GM12878 (cell line): ENCODE data around the gene DYDC1. TPM values are rescaled to one million over a fixed set of nuclear protein-coding genes. Genes with fewer than 3 reads are reported as not detected.

Source experiments
- ATAC-seq: fragments of 200-7000 bp; cut with Tn5 transposase; 3 replicates; pipeline ENCODE4 v1.9.1; 2020; ENCODE audit warnings: mild to moderate bottlenecking, moderate library complexity
- BruUV-seq: library from RNA; stranded (reverse); fragments of 400-500 nt; replicated peaks from 2 replicates; lab custom pipeline; 2021; lab: Mats Ljungman, UMichigan
- CTCF ChIA-PET: fragments of 300-600 bp; sonication (Branson Sonifier 250); formaldehyde crosslinking; extraction: SDS; loops from one replicate; lab custom pipeline; 2021; ENCODE audit warnings: inconsistent platforms; lab: Yijun Ruan, JAX
- POLR2A ChIA-PET: fragments of 350-600 bp; formaldehyde crosslinking; extraction: SDS; loops from one replicate; lab custom pipeline; 2021; ENCODE audit warnings: inconsistent platforms; lab: Charles Lee
- RAD21 ChIA-PET: fragments of 300-600 bp; sonication (Branson Sonifier 250); formaldehyde crosslinking; loops from one replicate; lab custom pipeline; 2023; ENCODE audit warnings: antibody characterized with exemption; ENCODE audit not compliant: unreplicated experiment; lab: Charles Lee
- SMC1A ChIA-PET: fragments of 300-600 bp; sonication (Branson Sonifier 250); formaldehyde crosslinking; loops from one replicate; lab custom pipeline; 2023; ENCODE audit not compliant: unreplicated experiment, uncharacterized antibody; lab: Charles Lee
- DNase-seq: peaks from one replicate; pipeline ENCODE4 v3.0.0-alpha.2; 2011; ENCODE audit warnings: low read depth, low spot score
- FAIRE-seq: peaks from 3 replicates; lab custom pipeline; 2011; peaks lifted over from hg19 to GRCh38; lab: Jason Lieb, UNC
- H2AFZ ChIP-seq: 2 replicates; pipeline ENCODE4 v1.6.0; 2011; ENCODE audit warnings: low read depth, low read length, control low read depth; ENCODE audit not compliant: control insufficient read depth
- H3K27ac ChIP-seq: 2 replicates; pipeline ENCODE4 v1.5.1; 2011; ENCODE audit warnings: control low read depth; ENCODE audit not compliant: control insufficient read depth, insufficient read depth
- H3K27me3 ChIP-seq, 2 experiments: replicated peaks in 1 of 2; 2 replicates each; pipeline versions ENCODE4 v1.6.0 to v1.6.1; 2011; ENCODE audit warnings: low read length in 1 of 2; ENCODE audit not compliant: control insufficient read depth in 2 of 2, insufficient read depth in 2 of 2
- H3K36me3 ChIP-seq, 2 experiments: 2 replicates each; pipeline ENCODE4 v1.5.1; 2011; ENCODE audit warnings: low read length in 1 of 2; ENCODE audit not compliant: control insufficient read depth in 2 of 2, insufficient read depth in 2 of 2
- H3K4me1 ChIP-seq: 2 replicates; pipeline ENCODE4 v1.6.1; 2011; ENCODE audit warnings: mild to moderate bottlenecking, low read length, moderate library complexity, mixed read lengths; ENCODE audit not compliant: control insufficient read depth, insufficient read depth
- H3K4me2 ChIP-seq: 2 replicates; pipeline ENCODE4 v1.6.0; 2011; ENCODE audit warnings: control low read depth; ENCODE audit not compliant: control insufficient read depth, insufficient read depth
- H3K4me3 ChIP-seq: fragments of 200-600 bp; sonication (generic); 2 replicates; pipeline ENCODE4 v1.5.1; 2016
- H3K79me2 ChIP-seq: 2 replicates; pipeline ENCODE4 v1.6.0; 2011; ENCODE audit warnings: low read length; ENCODE audit not compliant: control insufficient read depth, insufficient read depth
- H3K9ac ChIP-seq: 2 replicates; pipeline ENCODE4 v1.8.0; 2011; ENCODE audit warnings: low read length, control low read depth, mixed read lengths; ENCODE audit not compliant: control insufficient read depth, insufficient read depth
- H3K9me3 ChIP-seq: replicated peaks from 3 replicates; pipeline ENCODE4 v1.5.1; 2011; ENCODE audit warnings: mild to moderate bottlenecking, low read length; ENCODE audit not compliant: control insufficient read depth, insufficient read depth
- H4K20me1 ChIP-seq: 2 replicates; pipeline ENCODE4 v1.6.0; 2011; ENCODE audit not compliant: control insufficient read depth, insufficient read depth
- ATF2 ChIP-seq: IDR thresholded peaks from 2 replicates; pipeline ENCODE4 v1.6.1; 2012; ENCODE audit warnings: low read length, inconsistent platforms
- CBX5 ChIP-seq: sonication (generic); IDR thresholded peaks from 2 replicates; pipeline ENCODE4 v1.6.1; 2016; ENCODE audit warnings: low read depth, moderate library complexity, mild to moderate bottlenecking, inconsistent platforms
- CHD2 ChIP-seq: IDR thresholded peaks from 2 replicates; pipeline ENCODE4 v1.6.1; 2011; ENCODE audit warnings: low read depth, low read length, improper control_type of control experiment, borderline replicate concordance
- E2F4 ChIP-seq: IDR thresholded peaks from 2 replicates; pipeline ENCODE4 v1.6.1; 2012; ENCODE audit warnings: low read depth, low read length, improper control_type of control experiment
- TBL1XR1 ChIP-seq: IDR thresholded peaks from 2 replicates; pipeline ENCODE4 v1.6.1; 2012; ENCODE audit warnings: low read depth, low read length, improper control_type of control experiment
- WGBS: methylation state at CpG from one replicate; pipeline ENCODE4 v1.1.6; 2016; ENCODE audit warnings: low lambda C conversion rate; ENCODE audit not compliant: insufficient replicate concordance, insufficient coverage; ENCODE audit errors: missing lambda C conversion rate; 5-methylcytosine and 5-hydroxymethylcytosine counted together
- in situ Hi-C: fragments of 300-500 bp; cut with MboI; formaldehyde crosslinking; loops from 9 replicates; pipeline ENCODE4 v1.14.3; 2018; ENCODE audit warnings: mixed read lengths
- intact Hi-C: fragments of 100-400 bp; cut with micrococcal nuclease; formaldehyde crosslinking; loops from one replicate; pipeline ENCODE4 v1.14.2; 2022; ENCODE audit not compliant: unreplicated experiment
- polyA plus RNA-seq, 11 experiments: library from polyadenylated mRNA; depleted of rRNA in 4 of 11; unstranded in 6 of 11; stranded (reverse) in 5 of 11; fragments of >200 nt; fragmentation: Nextera tagmentation in 4 of 11; fragmentation: Illumina TruSeq in 1 of 11; extraction: Ambion mirVana in 4 of 11; extraction: Trizol in 1 of 11; gene quantifications; 1 replicate in 1 of 11; 2 replicates in 10 of 11; pipeline versions ENCODE4 v1.2.1 to v1.2.3, GENCODE V29; 2011 to 2016; ENCODE audit warnings: inconsistent platforms in 2 of 11, missing spikeins in 2 of 11, low read depth in 1 of 11
- total RNA-seq, 4 experiments: library from RNA; depleted of rRNA in 3 of 4; stranded (reverse); fragments of >200 nt in 3 of 4; fragmentation: Illumina TruSeq in 1 of 4; extraction: Trizol in 1 of 4; gene quantifications; 2 replicates each; pipeline versions ENCODE4 v1.2.1 to v1.2.3, GENCODE V29; 2013 to 2021
- TF ChIP-seq, protein P1 (sequence below): fragments of 450-650 bp; IDR thresholded peaks from 2 replicates; pipeline ENCODE4 v1.6.1; 2017; ENCODE audit warnings: mild to moderate bottlenecking, moderate library complexity
- TF ChIP-seq, protein P2 (sequence below): fragments of 450-650 bp; IDR thresholded peaks from 2 replicates; pipeline ENCODE4 v1.6.1; 2017; ENCODE audit warnings: antibody characterized with exemption, mild to moderate bottlenecking, moderate library complexity

DYDC1 gene
- total and polyA plus RNA-seq, 10 of the 15 experiments (the other 5 are each of a cell fraction or from before 2014, with no cell fraction given): not detected

DNA sequence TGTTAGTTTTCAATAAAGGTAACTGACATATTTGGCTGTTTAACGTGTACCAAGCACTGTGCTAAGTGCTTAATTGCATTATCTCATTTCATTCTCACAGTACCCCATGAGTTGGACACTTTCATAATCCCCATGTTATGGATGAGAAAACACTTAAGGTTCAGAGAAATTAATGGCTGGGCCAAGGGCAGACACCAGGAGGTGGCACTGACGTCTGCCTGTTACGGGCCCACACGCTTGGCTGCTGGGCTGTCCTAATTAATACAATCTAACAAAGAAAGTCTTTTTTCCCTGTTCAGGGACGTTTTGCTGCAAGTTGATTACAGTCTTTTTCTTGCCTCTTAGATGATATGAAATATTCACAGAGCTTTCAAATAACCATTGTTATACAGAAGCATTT, 16.1 kb upstream of the DYDC1 start:
- CTCF ChIA-PET: no interaction called here
- RAD21 ChIA-PET: no interaction called here
- no peaks in the 10 kb centered on the region for H3K4me1 ChIP-seq
- H3K4me2 ChIP-seq: no peak overlapping the region
- BruUV-seq: no TSS peak
- H3K27me3 ChIP-seq: peaks cover 0 to 4% of the 10 kb centered on the region in 2 experiments; a peak in 2 of 4 replicates
- POLR2A ChIA-PET: no interaction called here
- intact Hi-C loops (no loop called here), in situ Hi-C loops (no loop called here)
- H3K36me3 ChIP-seq: no peaks in the 10 kb centered on the region
- SMC1A ChIA-PET: interaction anchor here (1.3 kb wide), 1 partner anchor 132 kb away, joined by 3 read pairs; no protein-coding TSS in a partner anchor
- FAIRE-seq (no peak), ATAC-seq (no peak), DNase-seq (no peak)
- H2AFZ ChIP-seq: no peak overlapping the region
- H3K79me2 ChIP-seq: no peaks in the 10 kb centered on the region
- H4K20me1 ChIP-seq: no peaks in the 10 kb centered on the region
- WGBS: 48% methylated on average over 5 of the region's 5 CpGs
- H3K4me3 ChIP-seq: no peak overlapping the region
- H3K9ac ChIP-seq: no peak overlapping the region
- no peaks in the 10 kb centered on the region; the same call in 2 of the 3 replicates for H3K9me3 ChIP-seq
- no peak for TF ChIP-seq CBX5
- TF ChIP-seq ATF2: no peak
- TF ChIP-seq TBL1XR1: no peak
- no peak overlapping the region for H3K27ac ChIP-seq

- no peak for FAIRE-seq
- intact Hi-C loops (no loop called here), in situ Hi-C loops (no loop called here)
- H3K27ac ChIP-seq: no peak overlapping the region
- H3K9me3 ChIP-seq: no peaks in the 10 kb centered on the region; the same call in 1 of the 3 replicates
- POLR2A ChIA-PET: no interaction called here
- DNase-seq: no peak
- H3K36me3 ChIP-seq: no peaks in the 10 kb centered on the region
- H3K4me3 ChIP-seq: no peak overlapping the region
- SMC1A ChIA-PET: interaction anchor here (1.7 kb wide), 1 partner anchor 11 kb away, joined by 3 read pairs; no protein-coding TSS in a partner anchor
- RAD21 ChIA-PET: no interaction called here
- H4K20me1 ChIP-seq: no peaks in the 10 kb centered on the region
- H3K9ac ChIP-seq: no peak overlapping the region
- H3K4me2 ChIP-seq: no peak overlapping the region
- CTCF ChIA-PET: interaction anchor here (1.4 kb wide), 1 partner anchor 10 kb away, joined by 4 read pairs; no protein-coding TSS in a partner anchor
- no peaks in the 10 kb centered on the region for H3K4me1 ChIP-seq
- 41% methylated on average over 6 of the region's 6 CpGs for whole genome bisulfite sequencing
- H3K79me2 ChIP-seq: no peaks in the 10 kb centered on the region
- no TSS peak for BruUV-seq
- no peaks in the 10 kb centered on the region for H3K27me3 ChIP-seq
- H2AFZ ChIP-seq: no peak overlapping the region
- no peak for ATAC-seq
- no peak for TF ChIP-seq CHD2
- TF ChIP-seq, protein P1, sequence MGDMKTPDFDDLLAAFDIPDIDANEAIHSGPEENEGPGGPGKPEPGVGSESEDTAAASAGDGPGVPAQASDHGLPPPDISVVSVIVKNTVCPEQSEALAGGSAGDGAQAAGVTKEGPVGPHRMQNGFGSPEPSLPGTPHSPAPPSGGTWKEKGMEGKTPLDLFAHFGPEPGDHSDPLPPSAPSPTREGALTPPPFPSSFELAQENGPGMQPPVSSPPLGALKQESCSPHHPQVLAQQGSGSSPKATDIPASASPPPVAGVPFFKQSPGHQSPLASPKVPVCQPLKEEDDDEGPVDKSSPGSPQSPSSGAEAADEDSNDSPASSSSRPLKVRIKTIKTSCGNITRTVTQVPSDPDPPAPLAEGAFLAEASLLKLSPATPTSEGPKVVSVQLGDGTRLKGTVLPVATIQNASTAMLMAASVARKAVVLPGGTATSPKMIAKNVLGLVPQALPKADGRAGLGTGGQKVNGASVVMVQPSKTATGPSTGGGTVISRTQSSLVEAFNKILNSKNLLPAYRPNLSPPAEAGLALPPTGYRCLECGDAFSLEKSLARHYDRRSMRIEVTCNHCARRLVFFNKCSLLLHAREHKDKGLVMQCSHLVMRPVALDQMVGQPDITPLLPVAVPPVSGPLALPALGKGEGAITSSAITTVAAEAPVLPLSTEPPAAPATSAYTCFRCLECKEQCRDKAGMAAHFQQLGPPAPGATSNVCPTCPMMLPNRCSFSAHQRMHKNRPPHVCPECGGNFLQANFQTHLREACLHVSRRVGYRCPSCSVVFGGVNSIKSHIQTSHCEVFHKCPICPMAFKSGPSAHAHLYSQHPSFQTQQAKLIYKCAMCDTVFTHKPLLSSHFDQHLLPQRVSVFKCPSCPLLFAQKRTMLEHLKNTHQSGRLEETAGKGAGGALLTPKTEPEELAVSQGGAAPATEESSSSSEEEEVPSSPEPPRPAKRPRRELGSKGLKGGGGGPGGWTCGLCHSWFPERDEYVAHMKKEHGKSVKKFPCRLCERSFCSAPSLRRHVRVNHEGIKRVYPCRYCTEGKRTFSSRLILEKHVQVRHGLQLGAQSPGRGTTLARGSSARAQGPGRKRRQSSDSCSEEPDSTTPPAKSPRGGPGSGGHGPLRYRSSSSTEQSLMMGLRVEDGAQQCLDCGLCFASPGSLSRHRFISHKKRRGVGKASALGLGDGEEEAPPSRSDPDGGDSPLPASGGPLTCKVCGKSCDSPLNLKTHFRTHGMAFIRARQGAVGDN: no peak
- TF ChIP-seq E2F4: no peak
- TF ChIP-seq, protein P2, sequence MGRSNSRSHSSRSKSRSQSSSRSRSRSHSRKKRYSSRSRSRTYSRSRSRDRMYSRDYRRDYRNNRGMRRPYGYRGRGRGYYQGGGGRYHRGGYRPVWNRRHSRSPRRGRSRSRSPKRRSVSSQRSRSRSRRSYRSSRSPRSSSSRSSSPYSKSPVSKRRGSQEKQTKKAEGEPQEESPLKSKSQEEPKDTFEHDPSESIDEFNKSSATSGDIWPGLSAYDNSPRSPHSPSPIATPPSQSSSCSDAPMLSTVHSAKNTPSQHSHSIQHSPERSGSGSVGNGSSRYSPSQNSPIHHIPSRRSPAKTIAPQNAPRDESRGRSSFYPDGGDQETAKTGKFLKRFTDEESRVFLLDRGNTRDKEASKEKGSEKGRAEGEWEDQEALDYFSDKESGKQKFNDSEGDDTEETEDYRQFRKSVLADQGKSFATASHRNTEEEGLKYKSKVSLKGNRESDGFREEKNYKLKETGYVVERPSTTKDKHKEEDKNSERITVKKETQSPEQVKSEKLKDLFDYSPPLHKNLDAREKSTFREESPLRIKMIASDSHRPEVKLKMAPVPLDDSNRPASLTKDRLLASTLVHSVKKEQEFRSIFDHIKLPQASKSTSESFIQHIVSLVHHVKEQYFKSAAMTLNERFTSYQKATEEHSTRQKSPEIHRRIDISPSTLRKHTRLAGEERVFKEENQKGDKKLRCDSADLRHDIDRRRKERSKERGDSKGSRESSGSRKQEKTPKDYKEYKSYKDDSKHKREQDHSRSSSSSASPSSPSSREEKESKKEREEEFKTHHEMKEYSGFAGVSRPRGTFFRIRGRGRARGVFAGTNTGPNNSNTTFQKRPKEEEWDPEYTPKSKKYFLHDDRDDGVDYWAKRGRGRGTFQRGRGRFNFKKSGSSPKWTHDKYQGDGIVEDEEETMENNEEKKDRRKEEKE: no peak
Observed at GRCh38 chr10:80371467-80371866, 14.9 kb upstream of the DYDC1 start.
